HG03097 (cell line): Measurements from ENCODE around the gene RHBDL2.
"Not testable (repeated sequence)": the region's sequence is repeated elsewhere in the genome, so short reads cannot be mapped to it uniquely, and the experiment has no call there.

Experiments
- ATAC-seq: cut with Tn5 transposase; IDR thresholded peaks from one replicate; pipeline ENCODE4 v1.9.1; 2021; ENCODE audit not compliant: unreplicated experiment, low FRiP score

Gene RHBDL2

DNA sequence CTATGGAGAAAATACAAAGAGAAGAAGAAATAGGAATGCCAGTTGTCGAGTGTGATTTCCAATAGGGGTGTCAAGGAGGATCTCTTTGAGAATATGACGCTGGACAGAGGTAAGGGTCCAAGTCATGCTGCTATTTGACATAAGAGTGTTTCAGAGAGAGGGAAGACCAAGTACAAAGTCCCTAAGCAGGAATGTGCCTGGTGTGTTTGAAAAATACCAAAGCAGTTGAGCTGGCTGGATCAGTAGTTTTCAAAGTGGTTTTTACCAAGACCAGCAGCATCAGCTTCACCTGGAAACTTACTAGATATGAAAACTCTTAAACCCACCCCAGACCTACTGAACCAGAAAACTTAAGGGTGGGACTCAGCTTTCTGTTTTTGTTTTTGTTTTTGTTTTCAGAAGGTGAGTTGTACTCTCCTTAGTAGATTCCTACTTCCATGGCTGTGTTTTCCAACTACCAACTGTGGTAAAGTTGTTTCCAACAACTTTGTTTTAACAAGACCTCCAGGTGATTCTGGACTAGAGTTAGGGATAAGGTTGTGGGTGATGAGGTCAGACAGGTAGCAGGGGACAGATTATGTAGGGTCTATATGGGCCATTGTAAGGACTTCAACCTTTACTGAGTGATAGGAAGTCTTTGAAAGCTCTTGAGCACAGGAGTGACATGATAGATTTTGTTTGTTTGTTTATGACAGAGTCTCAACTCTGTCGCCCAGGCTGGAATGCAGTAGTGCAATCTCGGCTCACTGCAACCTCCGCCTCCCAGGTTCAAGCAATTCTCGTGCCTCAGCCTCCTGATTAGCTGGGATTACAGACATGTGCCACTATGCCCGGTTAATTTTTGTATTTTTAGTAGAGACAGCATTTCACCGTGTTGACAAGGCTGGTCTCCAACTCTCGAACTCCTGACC is 53.0 kb downstream of the RHBDL2 start:
- no peak for ATAC-seq

DNA sequence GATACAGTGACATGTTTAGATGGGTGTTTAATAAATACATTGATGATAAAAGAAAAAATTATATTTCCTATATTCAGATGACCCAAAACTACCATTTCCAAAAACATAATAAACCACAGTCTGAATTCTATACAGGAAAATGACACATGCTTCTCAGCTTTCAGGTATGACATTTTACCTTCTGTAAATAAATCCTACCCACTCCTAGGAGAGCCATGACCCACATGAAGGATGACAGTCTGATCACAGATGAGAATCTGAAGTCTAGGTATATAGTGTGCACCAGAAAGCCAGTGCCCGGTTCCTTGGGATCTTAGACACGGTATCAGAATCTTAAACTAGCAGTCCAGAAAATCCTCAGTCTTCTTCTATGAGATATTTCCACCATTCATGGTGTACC is 56.5 kb downstream of the RHBDL2 start:
- ATAC-seq, result no peak

DNA sequence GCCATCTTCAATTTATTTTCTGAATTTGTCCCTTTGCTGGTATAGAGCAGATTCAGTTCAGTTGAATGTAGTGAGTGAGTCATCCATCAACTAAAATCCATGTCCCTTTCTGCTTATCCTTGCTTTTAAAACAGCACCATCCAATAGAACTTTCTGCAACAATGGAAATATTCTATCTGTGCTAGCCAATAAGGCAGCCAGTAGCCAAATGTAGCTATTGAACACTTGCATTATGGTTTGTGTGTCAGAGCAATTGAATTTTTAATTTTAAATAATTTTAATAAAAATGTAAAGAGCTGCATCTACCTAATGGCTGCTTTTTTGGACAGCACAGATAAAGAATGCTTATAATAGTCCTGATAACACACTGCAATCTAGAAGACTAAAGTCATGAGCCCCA is 60.1 kb downstream of the RHBDL2 start, which contains the start of gene GJA9:
Gene GJA9, minus strand, starts transcription at position 101 of the 400 bp plus-strand sequence. CDS start 5,489 bp downstream, outside the sequence.
- ATAC-seq, result no peak

DNA sequence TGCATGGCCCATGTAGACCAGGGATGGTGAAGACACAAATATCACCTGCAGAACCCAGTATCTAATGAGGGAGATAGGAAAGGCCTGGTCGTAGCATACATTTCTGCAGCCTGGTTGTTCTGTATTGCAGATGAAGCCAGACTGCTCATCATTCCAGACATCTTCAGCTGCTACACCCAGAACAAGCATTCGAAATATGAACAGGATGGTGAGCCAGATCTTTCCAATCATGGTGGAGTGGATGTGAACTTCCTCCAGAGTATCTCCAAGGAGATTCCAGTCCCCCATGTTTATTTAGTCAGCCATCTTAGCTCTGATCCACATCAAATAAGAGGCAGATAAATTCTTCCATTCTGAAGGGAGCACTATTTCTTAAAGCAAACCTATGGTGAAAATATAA is 65.8 kb downstream of the RHBDL2 start:
- ATAC-seq, result no peak

DNA sequence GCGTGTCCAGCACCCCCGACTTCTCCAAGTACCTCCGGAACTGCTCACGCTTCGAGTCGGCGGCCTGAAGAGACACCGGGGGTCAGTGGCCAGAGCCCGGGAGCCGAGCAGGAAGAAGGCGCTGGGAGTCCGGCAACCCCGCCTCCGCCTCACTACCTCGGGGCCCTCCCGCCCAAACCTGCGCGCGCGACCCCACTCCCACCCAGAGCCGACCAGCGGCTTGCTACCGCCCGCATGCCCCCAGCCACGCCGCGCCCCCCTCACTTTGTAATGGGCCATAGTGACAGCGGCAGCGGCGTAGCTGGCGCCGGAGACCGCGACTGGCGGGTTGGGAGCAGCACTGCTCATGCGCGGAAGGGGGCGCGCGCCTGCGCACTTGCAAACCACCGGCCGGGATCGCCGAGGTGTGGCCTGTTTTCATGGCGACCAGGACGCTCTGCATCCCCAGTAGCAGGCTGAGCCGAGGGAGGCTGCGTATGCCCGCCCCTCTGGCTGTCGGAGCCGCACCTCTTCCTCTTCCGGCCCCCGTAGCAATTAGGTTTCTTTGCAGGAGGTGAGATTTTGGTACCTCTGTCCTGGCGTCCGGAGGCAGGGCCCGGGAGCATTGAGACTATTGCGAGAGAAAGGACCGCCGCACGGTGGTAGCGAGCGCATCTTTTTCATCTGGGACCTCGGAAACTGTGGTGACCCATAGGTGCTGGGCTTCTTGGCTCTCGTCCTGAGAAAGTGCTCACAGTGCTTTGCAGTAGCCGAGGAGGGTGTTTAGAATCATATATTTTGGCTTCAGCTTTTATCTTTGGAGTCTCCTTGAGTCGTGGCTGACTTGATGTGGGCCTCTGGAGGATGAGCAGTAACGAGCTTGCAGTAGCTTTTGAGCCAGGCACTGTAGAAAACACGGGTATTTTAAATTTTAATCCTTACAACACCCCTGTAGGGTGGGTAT is 68.3 kb downstream of the RHBDL2 start, which contains the start of gene MYCBP:
Gene MYCBP, minus strand, starts transcription at position 322 of the 943 bp plus-strand sequence. Its CDS starts 43 bp downstream, at position 279.
- ATAC-seq, result peak; percentile 91

DNA sequence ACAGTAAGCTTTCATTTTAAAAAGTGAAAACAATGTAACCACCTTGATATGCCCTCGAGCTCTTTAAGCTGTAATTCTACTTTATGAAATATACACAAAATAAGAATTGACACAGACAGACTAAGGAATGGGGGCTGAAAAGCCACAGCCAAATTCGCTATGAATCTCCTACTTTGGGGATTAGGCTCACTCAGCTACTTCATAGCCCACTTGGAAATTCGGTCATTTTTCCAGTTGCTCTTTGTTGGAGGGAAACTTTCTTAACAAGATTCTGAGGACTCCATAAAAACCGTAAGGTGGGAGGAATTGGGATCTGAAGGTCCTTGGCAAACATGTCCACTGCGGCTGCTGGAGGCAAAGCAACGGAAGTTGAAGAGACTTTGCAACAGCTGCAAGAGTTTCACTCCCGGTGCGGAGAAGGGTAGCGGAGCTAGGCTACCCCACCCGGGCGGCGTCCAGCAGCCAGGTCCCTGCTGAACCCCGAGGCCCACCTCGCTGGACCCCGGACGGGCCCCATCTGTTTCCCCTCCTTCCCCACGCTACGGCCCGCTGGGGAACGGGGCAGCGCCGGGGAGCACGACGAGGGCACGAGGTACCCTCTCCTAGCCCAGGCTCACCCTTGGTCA is 69.1 kb downstream of the RHBDL2 start:
- peak; percentile 6 for ATAC-seq

DNA sequence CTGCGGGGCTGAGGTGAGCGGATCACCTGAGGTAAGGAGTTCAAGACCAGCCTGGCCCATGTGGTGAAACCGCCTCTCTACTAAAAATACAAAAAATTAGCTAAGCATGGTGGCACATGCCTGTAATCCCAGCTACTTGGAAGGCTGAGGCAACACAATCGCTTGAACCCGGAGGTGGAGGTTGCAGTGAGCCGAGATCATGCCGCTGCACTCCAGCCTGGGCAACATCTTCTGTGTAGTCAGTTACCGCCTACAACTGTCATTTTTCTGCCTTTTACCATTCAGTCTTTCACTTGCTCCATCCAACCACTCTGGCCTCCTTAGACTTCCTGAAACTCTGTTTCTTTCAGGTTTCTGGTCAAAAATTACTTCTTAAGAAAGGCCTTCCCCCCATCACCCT is 70.6 kb downstream of the RHBDL2 start:
- ATAC-seq, result no peak

DNA sequence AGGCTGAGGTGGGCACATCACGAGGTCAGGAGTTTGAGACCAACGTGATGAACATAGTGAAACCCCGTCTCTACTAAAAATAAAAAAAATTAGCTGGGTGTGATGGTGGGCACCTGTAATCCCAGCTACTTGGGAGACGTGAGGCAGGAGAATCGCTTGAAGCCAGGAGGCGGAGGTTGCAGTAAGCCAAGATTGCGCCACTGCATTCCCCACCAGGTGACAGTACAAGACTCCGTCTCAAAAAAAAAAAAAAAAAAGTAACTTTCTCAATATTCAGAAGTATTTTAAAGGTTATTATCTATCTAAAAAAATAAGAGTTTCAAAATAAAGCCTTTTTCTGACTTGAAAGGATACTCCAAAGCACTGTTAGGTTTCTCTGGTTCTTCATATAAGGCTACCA is 74.4 kb downstream of the RHBDL2 start:
- no peak for ATAC-seq

DNA sequence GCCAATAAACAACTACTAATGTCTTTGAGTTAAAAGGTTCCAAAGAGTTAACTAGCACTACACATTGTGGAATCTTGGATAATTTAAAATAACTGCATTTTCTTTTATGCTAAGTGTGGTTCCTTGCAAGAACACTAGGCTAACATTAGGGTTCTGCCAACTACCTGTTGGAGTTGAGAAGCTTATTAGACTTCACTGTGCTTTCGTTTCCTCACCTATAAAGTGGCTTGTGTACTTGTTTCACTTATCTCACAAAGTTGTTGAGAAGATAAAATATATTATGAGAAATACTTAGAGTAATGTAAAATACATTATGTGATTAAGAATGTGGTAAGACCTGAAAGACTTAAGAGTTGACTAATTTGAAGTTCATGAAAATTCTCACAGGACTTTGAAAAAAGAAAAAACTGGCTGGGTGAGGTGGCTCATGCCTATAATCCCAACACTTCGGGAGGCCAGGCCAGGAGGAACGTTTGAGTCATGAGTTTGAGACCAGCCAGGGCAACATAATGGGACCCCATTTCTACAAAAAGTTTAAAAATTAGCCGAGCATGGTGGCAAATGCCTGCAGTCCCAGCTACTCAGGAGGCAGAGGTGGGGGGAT is 76.4 kb downstream of the RHBDL2 start:
- no peak for ATAC-seq

DNA sequence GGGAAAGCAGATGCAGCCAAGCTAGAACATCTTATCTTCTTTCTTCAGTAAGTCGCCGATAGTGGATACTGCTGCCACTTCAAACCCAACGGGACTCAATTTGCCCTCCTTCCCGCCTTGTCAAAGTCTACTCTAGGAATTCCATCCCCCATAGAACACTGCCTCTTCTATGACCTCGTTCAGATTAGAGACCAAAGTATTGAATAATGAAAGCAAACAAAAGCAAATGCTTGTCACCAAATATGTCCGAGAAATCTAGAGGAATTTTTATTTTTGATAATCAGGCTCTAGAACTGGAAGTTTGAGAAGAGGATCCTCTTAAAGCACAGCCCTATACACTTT is 81.2 kb downstream of the RHBDL2 start:
- no peak for ATAC-seq

DNA sequence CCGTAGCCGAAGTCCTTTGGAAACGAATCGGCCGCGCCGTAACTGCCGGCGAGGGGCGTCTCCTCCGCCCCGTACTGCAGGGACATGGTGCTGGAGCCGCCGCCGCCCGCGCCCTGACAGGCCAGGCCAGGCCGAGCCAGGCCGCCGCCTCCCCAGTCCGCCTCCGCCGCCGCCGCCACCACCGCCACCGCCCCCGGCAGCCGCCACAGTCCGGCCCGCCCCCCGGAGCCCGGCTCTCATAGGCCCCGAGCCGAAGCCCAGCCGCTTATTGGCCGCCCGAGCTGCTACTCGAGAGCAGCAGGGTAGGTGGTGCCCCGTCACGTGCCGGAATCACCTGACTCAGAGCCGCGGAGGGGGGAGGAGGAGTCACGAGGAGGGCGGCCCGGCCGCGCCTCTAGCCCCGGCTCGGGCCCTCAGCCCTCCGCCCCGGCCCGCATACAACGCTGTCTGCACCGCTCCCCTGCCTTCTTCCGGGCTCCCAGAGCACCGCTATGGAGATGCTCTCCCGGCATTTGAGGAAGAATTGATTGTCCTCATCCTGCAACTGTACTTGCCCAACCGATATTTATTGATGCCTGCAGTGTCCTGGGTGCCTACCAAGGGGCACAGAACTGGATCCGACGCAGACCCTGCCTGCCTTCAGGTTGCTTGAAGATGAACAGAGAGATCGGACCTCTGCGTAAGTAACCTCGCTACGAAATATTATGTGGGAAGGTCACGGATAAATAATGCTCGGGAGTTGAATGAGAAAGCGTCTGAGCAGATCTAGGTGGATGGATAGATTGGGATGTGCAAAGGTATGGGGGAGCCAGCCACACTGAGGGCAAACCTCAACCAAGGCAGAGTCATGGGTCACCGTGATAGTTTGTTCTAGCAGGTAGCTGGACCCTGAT is 81.8 kb downstream of the RHBDL2 start, which contains the start of gene RRAGC:
Gene RRAGC, minus strand, starts transcription at position 212 of the 893 bp plus-strand sequence. Its CDS starts 126 bp downstream, at position 86.
- ATAC-seq, result peak; percentile 85

DNA sequence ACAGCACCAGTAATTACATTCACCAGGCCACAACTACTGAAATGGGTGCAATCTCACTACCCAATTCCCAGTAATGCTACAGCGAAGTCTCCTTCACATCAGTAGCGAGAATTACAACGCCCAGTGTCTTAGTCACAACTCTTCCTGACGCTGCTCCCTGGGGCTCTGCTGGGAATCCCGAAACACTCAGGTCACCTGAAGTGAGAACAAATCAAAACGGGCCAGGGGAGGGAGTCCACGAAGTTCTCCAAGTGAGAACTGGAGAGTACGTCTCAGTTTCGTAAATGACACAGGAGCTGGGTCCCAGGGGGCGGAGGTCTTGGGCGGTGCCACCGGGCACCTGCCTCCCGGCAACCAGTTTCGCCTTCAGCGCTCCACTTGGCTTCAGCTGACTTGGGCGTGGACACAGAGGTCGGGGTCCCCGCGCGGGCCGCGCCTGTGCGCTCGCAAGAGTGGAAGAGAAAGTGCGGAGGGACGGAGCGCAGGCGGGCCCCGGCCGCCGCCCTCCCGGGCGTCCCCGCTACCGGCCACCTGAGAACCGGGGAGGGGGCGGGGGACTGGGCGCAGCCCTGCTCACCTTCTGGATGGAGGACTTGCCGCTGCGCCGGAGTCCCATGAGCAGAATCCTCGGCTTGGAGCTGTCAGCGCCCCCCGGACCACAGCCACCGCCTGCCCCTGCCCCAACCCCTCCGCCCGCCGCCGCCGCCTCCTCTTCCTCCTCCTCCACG is 82.6 kb downstream of the RHBDL2 start:
- peak; percentile 29 for ATAC-seq

DNA sequence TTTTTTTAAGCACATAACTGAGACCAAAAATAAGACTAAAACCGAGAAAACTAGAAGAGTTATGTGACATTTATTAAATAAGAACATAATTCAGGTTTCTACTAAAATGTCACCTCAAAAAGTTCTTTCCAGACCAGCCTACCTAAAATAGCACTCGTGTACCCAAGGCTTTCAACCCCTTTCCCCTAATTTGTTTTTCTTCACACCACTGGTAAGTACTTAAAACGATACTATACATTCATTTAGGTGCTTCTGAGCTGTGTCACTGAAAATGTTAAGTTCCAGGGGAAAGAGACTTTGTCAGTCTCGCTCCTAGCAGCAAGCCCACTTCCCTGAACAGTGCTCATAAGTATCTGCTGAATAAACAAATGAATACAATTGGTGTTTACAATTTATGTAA is 88.8 kb downstream of the RHBDL2 start:
- no peak for ATAC-seq

DNA sequence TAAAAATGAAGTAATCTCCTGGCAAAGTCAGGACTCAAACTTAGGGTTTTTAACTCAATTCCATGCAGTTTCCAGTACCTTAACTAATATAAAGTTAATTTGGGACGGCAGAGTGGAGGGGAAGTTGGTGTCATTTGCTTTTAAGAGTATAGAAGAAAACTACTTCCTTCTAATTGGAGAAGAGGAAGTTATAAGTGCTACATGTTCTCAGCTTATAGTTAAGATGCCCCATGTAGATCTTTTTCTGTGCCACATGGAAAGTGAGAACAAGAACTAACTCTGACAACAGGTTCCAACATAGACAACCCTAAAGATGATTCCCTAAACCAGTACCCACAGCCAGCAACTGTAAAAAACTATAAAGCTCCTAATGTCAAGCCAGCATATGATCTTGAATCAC is 93.6 kb downstream of the RHBDL2 start:
- no peak for ATAC-seq

DNA sequence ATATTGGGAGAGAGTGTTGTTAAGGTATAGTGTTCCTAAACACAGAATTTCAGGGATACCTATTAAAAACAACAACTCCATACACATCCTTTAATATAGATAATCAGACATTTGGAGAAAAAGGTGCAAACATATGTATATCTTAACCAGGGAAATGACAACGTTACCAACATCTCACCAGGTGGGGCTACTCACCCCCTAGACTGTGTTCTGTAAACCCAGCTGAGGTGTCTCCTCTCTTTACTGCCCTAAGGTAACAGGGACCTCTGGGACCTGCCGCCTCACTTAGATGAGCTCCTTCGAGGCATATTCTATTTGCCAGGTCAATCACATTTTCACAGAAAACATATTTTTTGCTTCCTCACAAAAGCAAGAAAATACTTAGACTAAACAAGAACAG is 95.4 kb downstream of the RHBDL2 start:
- no peak for ATAC-seq

DNA sequence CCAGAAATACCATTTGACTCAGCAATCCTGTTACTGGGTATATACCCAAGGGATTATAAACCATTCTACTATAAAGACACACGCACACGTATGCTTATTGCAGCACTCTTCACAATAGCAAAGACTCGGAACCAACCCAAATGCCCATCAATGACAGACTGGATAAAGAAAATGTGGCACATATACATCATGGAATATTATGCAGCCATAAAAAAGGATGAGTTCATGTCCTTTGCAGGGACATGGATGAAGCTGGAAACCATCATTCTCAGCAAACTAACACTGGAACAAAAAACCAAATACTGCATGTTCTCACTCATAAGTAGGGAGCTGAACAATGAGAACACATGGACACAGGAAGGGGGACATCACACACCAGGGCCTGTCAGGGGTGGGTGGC is 96.5 kb downstream of the RHBDL2 start:
- ATAC-seq, result not testable (repeated sequence)

DNA sequence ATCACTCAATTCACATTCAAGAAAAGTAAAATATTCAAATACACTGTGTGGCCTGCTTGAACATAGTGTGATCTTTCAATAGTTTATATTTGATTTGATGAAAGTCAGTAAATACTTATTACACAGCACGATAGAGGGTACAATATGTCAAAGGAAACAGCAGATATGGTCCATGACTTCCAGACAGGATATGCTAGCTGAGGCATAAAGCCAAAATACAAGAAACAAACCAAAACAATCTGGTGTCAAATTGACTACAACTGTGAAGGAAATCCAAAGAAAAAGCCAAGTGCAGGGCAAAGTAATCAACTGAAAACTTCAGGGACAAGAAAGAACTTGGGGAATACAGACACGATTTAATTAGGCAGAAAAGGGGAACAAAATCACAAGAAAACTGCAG is 101.3 kb downstream of the RHBDL2 start:
- no peak for ATAC-seq

DNA sequence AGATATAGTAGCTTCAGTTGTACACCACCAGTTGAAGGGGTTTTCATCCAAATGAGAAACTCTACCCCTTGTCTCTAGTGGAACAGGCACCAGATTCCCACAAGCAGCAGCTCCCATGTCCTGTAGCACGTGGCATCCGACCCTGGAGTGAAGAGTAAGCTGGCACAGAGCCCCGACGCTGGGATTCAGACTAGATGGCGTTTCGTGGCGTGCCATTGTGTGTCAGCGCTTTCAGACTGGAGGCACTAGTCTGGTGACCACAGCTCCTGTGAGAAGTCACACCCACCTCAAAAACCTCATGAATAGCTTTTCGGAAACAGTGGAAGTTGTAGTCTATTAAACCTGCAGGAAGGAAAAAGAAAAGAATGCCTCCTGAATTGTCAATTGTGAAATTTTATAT is 102.3 kb downstream of the RHBDL2 start:
- no peak for ATAC-seq

DNA sequence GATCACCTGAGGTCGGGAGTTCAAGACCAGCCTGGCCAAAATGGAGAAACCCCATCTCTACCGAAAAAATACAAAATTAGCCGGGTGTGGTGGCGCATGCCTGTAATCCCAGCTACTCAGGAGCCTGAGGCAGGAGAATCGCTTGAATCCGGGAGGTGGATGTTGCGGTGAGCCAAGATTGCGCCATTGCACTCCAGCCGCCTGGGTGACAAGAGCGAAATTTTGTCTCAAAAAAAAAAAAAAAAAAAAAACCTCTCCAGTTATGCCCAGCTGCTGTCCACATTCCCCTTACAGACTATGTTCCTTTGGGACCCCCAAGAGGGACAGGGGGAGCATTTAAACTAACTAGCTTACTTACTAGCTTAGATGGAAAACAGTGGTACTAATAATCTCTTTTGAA is 105.3 kb downstream of the RHBDL2 start:
- ATAC-seq, result not testable (repeated sequence)
